GM18861 (cell line): ENCODE results near the gene BCORL1.
A peak's percentile ranks its signal among the peaks of the same experiment; 100 is the strongest.

Experiments used
- ATAC-seq: cut with Tn5 transposase; IDR thresholded peaks from one replicate; pipeline ENCODE4 v1.9.1; 2021; ENCODE audit not compliant: unreplicated experiment

BCORL1 gene

DNA sequence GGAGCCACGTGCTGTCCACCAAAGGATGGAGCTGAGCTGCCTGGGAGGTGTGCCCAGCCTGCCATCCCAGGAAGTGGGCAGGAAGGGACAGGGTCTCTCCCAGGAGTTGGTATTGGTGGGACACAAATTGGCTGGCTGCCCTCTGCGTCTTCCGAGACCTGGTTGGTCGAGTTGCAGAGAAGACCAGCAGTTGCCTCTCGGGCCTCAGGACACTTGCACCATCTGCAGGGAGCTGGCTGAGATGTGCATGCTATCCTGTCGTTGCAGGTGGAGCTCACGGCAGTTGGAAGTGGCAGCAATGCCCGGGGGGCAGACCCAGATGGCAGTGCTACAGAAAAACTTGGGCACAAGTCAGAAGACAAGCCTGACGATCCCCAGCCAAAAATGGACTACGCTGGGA lies 30.2 kb downstream of the BCORL1 start:
- no peak for ATAC-seq

GRCh38 chrX:130013661-130014060 lies 31.2 kb downstream of the BCORL1 start:
- ATAC-seq = no peak

GRCh38 chrX:130014356-130014755 lies 31.9 kb downstream of the BCORL1 start:
- no peak for ATAC-seq

- no peak for ATAC-seq
These were observed 32.3 kb downstream of the BCORL1 start for GRCh38 chrX:130014770-130015169.

- no peak for ATAC-seq
These were observed 32.7 kb downstream of the BCORL1 start for GRCh38 chrX:130015181-130015580.

- ATAC-seq = no peak
These were observed 35.7 kb downstream of the BCORL1 start for GRCh38 chrX:130018143-130018542.

DNA sequence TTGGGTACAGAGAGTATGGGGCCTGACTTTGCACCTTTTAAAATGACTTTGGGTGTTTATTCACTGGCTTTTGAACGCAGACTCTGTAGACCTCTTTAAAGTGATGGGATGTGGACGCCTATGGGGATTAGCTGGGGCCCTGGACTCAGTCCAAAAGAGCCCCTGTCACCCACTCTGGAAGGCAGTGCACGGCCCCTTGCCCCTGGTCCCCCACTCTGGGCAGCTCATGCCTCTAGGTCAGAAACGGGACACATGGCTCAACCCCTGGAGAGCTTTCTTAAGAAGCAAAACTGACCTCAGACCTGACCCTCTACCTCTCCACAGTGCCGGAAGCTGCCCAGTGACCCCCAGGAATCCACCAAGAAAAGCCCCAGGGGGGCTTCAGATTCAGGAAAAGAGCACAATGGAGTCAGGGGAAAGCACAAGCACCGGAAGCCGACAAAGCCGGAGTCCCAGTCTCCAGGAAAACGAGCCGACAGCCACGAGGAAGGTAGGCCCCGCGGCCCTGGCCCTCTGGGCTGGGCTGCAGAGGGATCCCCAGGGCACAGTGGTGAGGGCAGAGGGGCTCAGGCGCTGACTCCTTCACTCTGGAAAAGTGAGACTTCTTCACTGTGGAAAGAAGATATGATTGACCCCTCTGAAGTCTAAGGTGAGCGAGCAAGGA lies 38.4 kb downstream of the BCORL1 start:
- ATAC-seq = no peak

- ATAC-seq = peak; percentile 97
These were observed 41.7 kb downstream of the BCORL1 start for GRCh38 chrX:130024127-130024526.

GRCh38 chrX:130025256-130025655 lies 42.8 kb downstream of the BCORL1 start:
- ATAC-seq = no peak

- no peak for ATAC-seq
These were observed 45.1 kb downstream of the BCORL1 start for GRCh38 chrX:130027569-130027968.

DNA sequence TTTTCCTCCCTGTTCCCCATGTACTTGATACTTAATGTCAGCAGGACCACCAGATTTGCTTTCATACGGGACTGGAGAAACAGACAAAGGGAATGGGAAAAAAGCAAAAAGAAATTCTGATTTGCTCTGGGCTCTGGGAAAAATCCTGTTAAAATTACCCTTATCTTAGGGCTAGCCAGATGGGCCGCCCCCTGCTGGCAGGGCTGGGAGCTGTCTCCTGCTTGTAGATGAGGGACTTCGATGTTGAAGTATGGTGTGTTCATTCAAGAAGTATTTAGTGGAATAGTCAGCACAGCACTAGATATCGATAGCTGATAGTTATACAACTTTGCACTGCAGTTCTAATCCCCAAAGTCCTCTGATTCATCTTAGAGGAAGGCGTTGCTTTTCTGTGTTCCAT lies 45.8 kb downstream of the BCORL1 start:
- no peak for ATAC-seq

DNA sequence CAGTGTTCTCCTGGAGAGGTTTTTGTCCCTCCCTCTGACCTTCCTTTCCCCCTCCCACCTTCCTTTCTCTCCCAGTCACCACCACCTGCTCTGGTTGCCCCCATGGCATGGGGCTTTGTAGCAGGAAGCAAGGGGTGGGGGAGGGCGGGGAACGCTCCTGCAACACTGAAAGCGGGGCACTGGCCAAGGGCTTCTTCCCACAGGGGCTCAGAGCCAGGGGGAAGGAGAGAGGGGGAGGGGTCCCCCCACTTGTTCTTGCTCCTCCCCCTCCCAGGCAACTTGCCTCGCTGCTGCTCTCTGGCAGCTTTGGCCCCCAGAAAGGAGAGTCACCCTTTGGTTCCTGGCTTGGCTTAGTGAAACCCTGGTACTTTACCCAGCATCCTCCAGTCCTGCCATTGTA lies 48.4 kb downstream of the BCORL1 start:
- ATAC-seq = no peak

DNA sequence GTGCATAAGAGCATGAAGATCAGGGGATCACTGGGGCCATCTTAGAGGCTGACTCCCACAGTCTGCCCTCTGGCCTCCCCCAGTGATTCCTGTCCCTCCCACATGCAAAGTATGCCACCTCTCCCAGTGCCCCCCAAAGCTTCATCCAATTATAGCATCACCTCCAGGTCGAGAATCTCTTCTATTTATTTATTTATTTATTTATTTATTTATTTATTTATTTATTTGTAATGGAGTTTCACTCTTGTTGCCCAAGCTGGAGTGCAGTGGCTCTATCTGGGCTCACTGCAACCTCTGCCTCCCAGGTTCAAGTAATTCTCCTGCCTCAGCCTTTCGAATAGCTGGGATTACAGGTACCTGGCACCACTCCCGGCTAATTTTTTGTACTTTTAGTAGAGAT lies 50.1 kb downstream of the BCORL1 start:
- no peak for ATAC-seq

DNA sequence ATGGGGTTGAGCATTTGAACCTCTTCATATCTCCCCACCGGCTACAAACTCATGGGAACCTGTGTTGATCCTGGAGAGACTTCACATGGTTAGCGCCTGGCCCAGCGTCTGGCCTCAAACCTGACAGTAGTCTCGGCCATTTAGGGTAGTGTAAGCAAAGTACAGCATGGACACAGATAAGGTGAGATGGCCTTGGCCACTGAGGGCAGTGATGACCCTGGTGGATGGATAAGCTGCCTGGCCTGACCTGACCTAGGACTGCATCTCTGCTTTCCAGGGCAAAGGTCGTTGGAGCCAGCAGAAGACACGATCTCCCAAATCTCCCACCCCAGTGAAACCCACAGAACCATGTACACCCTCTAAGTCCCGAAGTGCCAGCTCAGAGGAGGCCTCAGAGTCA lies 51.7 kb downstream of the BCORL1 start:
- no peak for ATAC-seq

DNA sequence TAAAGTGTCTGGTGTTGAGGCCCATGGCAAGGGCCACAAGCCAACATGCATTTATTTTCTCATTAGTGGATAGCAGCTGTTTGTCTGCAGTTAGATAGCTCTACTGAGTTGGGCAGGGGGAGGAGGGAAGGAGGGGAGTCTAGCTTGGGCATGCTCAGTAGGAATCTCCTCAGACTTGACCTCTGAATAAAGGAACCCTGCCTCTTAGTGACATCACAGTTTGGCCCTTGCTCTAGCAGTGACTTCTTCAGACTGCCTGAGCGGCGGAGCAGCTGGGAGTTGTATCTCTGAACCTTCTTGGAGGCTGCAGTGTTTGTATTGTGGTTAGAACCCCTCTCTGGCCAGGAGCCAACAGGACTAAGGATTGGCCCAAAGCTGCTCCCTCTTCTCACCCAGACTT lies 57.4 kb downstream of the BCORL1 start:
- no peak for ATAC-seq

DNA sequence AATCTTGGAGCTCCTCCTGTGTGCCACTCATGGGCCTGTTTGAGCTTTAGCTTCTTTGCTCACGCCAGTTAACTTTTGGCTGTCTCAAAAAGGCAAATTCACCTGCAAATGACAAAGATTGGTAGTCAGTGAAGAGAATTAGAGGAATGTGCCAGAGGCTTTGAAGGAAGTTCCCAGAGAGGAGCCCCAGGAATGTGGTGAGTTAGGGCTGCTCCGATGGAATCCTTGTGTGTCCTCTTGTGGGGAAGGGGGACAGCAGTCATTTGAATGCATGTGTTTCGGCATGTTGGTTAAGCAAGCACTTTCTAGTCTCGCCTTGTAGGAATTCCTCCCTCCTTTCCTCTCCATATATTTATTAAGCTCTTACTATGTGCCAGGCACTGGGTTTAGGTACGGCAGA lies 65.0 kb downstream of the BCORL1 start:
- no peak for ATAC-seq

- ATAC-seq = no peak
These were observed 66.3 kb downstream of the BCORL1 start for GRCh38 chrX:130048686-130049222.

- no peak for ATAC-seq
These were observed 67.4 kb downstream of the BCORL1 start for GRCh38 chrX:130049821-130050220.

- ATAC-seq = no peak
These were observed 68.9 kb downstream of the BCORL1 start for GRCh38 chrX:130051176-130051845.

DNA sequence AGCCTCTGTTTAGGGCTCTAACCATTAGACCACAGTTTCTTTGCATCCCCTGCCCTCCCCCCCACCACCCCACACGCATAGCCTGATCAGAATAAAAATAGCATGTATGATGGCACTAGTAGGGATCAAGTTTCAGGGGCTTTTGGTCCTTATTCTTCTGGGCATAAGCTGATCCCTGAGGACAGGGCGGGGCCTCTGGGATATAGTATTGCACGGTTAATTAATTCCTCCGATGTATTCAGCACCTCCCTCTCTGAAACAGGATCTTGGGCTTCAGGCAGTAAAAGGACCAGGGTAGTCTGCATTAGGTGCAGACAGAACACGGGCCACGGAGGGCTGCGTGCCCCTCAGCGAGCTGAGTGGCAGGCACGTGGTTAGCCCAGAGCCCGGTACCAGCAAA lies 70.8 kb downstream of the BCORL1 start:
- no peak for ATAC-seq

GRCh38 chrX:130055103-130055502 lies 72.7 kb downstream of the BCORL1 start:
- no peak for ATAC-seq

DNA sequence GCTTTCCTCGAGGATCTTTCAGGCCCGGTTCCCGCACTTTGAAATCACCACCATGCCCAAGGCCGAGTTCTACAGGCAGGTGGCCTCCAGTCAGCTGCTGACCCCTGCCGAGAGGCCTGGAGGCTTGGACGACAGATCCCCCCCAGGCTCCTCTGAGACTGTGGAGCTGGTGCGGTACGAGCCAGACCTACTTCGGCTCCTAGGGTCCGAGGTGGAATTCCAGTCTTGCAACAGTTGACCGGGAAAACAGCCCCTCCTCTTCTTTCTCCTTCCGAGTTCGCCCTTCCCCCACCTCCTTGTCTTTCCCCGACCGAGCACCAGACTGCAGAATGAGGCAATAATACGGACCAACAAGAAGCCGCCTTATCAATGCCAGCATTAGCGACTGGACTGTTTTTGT lies 73.5 kb downstream of the BCORL1 start:
- no peak for ATAC-seq

GRCh38 chrX:130057209-130057608 lies 74.8 kb downstream of the BCORL1 start:
- no peak for ATAC-seq
